SU-DHL-6 (cell line): ENCODE data around the gene CYBA.

ENCODE experiments used
- H2AFZ ChIP-seq: fragments of 200-600 bp; sonication (generic); 2 replicates; pipeline ENCODE4 v1.6.1; 2014; ENCODE audit warnings: low read depth, mild to moderate bottlenecking, moderate library complexity, mixed read lengths, antibody characterized with exemption, low read length; ENCODE audit not compliant: severe bottlenecking
- H3F3A ChIP-seq: fragments of 200-600 bp; shearing (Covaris generic); 2 replicates; pipeline ENCODE4 v1.6.0; 2016; ENCODE audit warnings: antibody characterized with exemption, mild to moderate bottlenecking; ENCODE audit not compliant: insufficient read depth
- H3K27ac ChIP-seq: fragments of 200-600 bp; sonication (generic); 2 replicates; pipeline ENCODE4 v1.5.1; 2016; ENCODE audit warnings: low read depth, mild to moderate bottlenecking, low read length, moderate library complexity, mixed read lengths
- H3K27me3 ChIP-seq: fragments of 200-600 bp; sonication (generic), shearing (Covaris generic); 2 replicates; pipeline ENCODE4 v1.6.0; 2014; ENCODE audit warnings: mild to moderate bottlenecking, low read length
- H3K36me3 ChIP-seq: fragments of 200-600 bp; sonication (generic); 2 replicates; pipeline ENCODE4 v1.6.1; 2014; ENCODE audit warnings: mild to moderate bottlenecking, low read length, mixed read lengths
- H3K4me2 ChIP-seq: fragments of 300-600, 200-600 bp; shearing (Covaris generic), sonication (generic); 2 replicates; pipeline ENCODE4 v1.6.0; 2014; ENCODE audit warnings: low read length, low read depth, mild to moderate bottlenecking; ENCODE audit not compliant: poor library complexity, severe bottlenecking
- H3K4me3 ChIP-seq: fragments of 200-600 bp; sonication (generic); 2 replicates; pipeline ENCODE4 v1.5.1; 2014; ENCODE audit warnings: antibody characterized with exemption, low read length, mild to moderate bottlenecking, mixed read lengths; ENCODE audit not compliant: insufficient read depth, poor library complexity, severe bottlenecking
- H3K79me2 ChIP-seq: fragments of 200-600 bp; sonication (generic); 2 replicates; pipeline ENCODE4 v1.6.1; 2014; ENCODE audit warnings: mild to moderate bottlenecking, low read length, moderate library complexity; ENCODE audit not compliant: insufficient read depth
- H3K9ac ChIP-seq: fragments of 200-600 bp; sonication (generic); 2 replicates; pipeline ENCODE4 v1.7.0; 2014; ENCODE audit warnings: mild to moderate bottlenecking, low read length
- H3K9me2 ChIP-seq: fragments of 200-600 bp; sonication (generic); replicated peaks from 2 replicates; pipeline ENCODE4 v1.6.1; 2014; ENCODE audit warnings: low read length; ENCODE audit not compliant: insufficient read depth
- H3K9me3 ChIP-seq: fragments of 200-600 bp; sonication (generic); 2 replicates; pipeline ENCODE4 v1.6.1; 2014; ENCODE audit warnings: low read length, mixed read lengths; ENCODE audit not compliant: insufficient read depth
- H4K20me1 ChIP-seq: fragments of 200-600 bp; sonication (generic); 2 replicates; pipeline ENCODE4 v1.6.1; 2014; ENCODE audit warnings: low read depth, mild to moderate bottlenecking, antibody characterized with exemption, low read length, moderate library complexity, mixed read lengths
- CTCF ChIP-seq: fragments of 200-600 bp; sonication (generic); IDR thresholded peaks from one replicate; pipeline ENCODE4 v1.5.1; 2017; ENCODE audit warnings: antibody characterized with exemption, mild to moderate bottlenecking, low read length, moderate library complexity; ENCODE audit not compliant: insufficient read depth, poor library complexity, severe bottlenecking
- EZH2phosphoT487 ChIP-seq: fragments of 200-600 bp; sonication (generic), shearing (Covaris generic); conservative IDR thresholded peaks from 2 replicates; pipeline ENCODE4 v1.6.1; 2018; ENCODE audit warnings: mild to moderate bottlenecking, antibody characterized with exemption, low read length, moderate library complexity, mixed read lengths

Gene CYBA

GRCh38 chr16:88617268-88618031, 33.4 kb downstream of the CYBA start:
- no peak overlapping the region for H2AFZ ChIP-seq
- H3K79me2 ChIP-seq: 0 out of 2 replicates have a peak, but pooled peaks cover 7% of the 10 kb centered on the region
- H3K9me2 ChIP-seq: no peaks in the 10 kb centered on the region
- H3K4me3 ChIP-seq: no peak overlapping the region
- H3K9ac ChIP-seq: no peak overlapping the region
- H3K4me2 ChIP-seq: no peak overlapping the region
- peaks cover 3% of the 10 kb centered on the region; the same call in 1 of the 2 replicates for H4K20me1 ChIP-seq
- H3K27me3 ChIP-seq: no peaks in the 10 kb centered on the region
- H3K27ac ChIP-seq: no peak overlapping the region
- H3F3A ChIP-seq: no peaks in the 10 kb centered on the region
- H3K36me3 ChIP-seq: no peaks in the 10 kb centered on the region
- no peaks in the 10 kb centered on the region for H3K9me3 ChIP-seq
- TF ChIP-seq EZH2phosphoT487 (no peak), CTCF (no peak)

- Histone ChIP-seq H3K9me2 (no peaks in the 10 kb centered on the region), H3K79me2 (0 out of 2 replicates have a peak, but pooled peaks cover 7% of the 10 kb centered on the region), H3K4me3 (no peak overlapping the region), H3K9me3 (no peaks in the 10 kb centered on the region), H3K27ac (no peak overlapping the region), H4K20me1 (peaks cover 3% of the 10 kb centered on the region; the same call in 1 of the 2 replicates), H2AFZ (no peak overlapping the region), H3K27me3 (no peaks in the 10 kb centered on the region), H3F3A (no peaks in the 10 kb centered on the region), H3K36me3 (no peaks in the 10 kb centered on the region), H3K4me2 (no peak overlapping the region), H3K9ac (no peak overlapping the region)
- TF ChIP-seq EZH2phosphoT487 (no peak), CTCF (no peak)
Observed at GRCh38 chr16:88616736-88617135, 34.1 kb downstream of the CYBA start.

- Histone ChIP-seq H3K9me3 (no peaks in the 10 kb centered on the region), H3F3A (no peaks in the 10 kb centered on the region), H3K9ac (no peak overlapping the region), H3K79me2 (0 out of 2 replicates have a peak, but pooled peaks cover 7% of the 10 kb centered on the region), H3K4me2 (no peak overlapping the region), H3K36me3 (no peaks in the 10 kb centered on the region), H3K9me2 (no peaks in the 10 kb centered on the region), H4K20me1 (peaks cover 3% of the 10 kb centered on the region; the same call in 1 of the 2 replicates), H2AFZ (no peak overlapping the region), H3K4me3 (no peak overlapping the region), H3K27me3 (no peaks in the 10 kb centered on the region), H3K27ac (no peak overlapping the region)
- TF ChIP-seq CTCF (no peak), EZH2phosphoT487 (no peak)
Observed at GRCh38 chr16:88616320-88616719, 34.5 kb downstream of the CYBA start.
